GM15510 (cell line): ENCODE results near the gene CAST.

Experiments used
- POLR2A ChIP-seq: IDR thresholded peaks from 3 replicates; pipeline ENCODE4 v1.6.1; 2011; ENCODE audit warnings: borderline replicate concordance; ENCODE audit not compliant: insufficient read length; ENCODE audit errors: extremely low read depth

CAST gene

DNA sequence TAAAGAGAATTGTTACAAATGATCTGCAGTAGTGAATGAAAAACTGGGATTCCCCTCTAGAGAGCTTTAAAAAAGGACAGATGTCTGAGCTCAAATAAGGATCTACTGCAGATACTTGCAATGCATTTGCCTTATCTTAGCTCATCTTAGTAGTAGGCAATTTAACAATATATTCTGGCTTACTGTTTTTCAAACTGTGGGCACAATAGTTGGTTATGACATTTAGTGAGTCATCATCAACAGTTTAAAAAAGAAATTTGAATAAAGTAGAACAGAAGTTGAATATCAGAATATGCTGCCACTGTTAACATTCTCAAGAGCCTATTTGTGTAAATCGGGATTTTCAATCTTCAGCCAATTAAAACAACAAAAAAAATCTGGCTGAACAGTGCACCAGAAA lies 6.7 kb upstream of the CAST start:
- no peak for TF ChIP-seq POLR2A

DNA sequence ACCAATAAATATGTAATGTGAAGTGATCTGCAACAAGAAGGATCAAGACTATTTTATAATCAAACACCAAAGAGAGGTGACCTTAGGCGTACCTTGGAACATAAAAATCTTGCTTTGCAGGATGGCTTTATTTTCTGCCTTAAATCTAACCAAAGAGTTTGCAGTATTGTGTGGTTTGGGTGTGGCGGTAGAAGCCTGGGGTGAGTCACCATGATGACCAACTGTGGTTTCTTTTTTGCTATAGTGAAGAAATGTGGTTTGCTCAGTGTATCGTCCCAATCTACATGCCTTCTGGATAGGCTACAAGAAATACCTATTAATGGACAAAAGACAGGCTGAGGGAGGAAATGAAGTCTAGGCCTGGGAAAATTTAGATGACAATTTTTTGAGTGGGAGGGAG lies 5.1 kb upstream of the CAST start:
- TF ChIP-seq POLR2A, result no peak

DNA sequence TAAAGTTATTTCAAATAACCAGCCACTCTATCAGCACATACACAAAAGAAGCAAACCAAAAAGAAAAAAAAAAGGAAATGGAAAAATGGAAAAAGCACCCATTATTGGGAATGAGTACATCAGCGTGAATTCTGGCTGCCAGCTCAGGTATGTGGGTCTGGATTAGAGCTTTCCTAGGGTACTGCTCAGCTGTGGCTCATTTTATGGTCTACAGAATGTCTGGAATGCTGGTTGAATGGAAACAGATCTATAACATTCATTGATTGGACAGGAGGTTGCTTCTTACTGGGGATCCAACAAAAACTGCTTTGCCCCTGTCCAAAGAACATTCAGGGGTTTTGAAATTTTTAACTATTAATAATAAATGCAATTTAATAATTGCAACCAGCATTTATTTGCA lies 3.9 kb upstream of the CAST start:
- no peak for TF ChIP-seq POLR2A

DNA sequence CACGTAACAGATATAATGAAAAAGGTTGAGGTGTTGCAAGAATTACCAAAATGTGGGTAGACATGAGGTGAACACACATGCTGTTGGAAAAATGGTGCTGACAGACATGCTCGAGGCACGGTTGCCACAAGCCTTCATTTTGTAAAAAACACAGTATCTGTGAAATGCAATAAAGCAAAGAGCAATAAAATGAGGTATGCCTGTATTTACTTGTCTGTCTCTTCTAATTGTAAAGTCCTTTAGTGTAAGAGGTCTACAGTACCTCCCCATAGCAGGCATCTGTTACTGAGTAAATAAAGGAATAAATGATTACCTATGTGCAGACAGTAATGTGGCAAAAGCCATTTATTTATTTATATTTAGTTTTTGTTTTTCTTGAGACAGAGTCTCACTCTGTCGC lies 3.0 kb upstream of the CAST start:
- no peak for TF ChIP-seq POLR2A

DNA sequence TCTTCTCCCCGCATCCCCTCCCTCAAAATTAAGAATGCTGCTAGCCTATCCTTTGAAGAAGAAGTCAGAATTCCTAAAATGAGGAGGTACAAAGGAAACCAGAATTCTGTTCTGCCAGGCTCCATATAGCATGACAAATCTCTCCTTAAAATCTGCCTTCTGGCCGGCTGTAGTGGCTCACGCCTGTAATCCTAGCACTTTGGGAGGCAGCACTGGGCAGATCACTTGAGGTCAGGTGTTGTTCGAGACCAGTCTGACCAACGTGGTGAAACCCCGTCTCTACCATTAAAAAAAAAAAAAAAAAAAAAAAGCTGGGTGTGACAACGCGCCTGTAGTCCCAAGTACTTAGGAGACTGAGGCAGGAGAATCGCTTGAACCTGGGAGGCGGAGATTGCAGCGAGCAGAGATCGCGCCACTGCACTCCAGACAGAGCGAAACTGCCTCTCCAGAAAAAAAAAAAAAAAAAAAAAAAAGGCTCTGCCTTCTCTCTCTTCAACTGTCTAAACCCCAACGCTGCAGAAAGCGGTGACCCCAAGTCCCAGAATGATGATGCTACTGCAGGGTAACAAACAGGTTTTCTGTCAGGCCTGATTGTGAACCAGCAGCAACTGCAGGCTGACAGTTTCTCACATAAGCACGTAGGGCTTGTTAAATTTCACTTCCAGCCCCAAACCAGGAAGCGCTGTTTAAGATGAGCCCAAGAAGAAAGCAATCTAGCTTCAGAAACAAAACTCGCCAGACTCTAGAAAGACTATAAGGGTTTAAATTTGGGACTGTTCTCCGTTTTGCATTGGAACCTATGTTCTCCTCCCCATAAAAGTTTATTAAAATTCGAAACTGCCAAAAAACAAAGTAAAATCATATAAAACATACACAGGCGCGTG lies 963 bp upstream of the CAST start:
- TF ChIP-seq POLR2A, result no peak

GRCh38 chr5:96662725-96663518 lies 746 bp downstream of the CAST start:
- TF ChIP-seq POLR2A, result peak; percentile 48

- TF ChIP-seq POLR2A, result no peak
These were observed 1.4 kb downstream of the CAST start for GRCh38 chr5:96663608-96664007.

DNA sequence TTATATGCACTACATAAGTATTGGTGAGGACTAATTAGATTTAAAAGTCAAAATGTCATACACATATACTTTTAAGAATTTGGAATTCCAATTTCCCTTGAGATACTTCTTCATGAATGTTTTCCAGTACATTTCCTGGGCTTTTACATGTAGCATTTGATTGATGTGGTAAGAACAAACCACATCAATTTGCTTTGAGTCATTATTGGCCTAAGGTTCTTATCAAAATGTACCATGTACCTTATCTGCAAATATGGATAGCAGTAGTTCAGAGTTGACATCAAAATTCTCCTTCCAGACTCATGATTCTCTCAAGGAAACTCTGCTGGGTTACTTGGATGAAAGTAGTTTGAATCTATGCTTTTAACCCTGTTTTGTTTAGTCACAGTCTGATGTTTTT lies 2.5 kb downstream of the CAST start:
- TF ChIP-seq POLR2A, result no peak

DNA sequence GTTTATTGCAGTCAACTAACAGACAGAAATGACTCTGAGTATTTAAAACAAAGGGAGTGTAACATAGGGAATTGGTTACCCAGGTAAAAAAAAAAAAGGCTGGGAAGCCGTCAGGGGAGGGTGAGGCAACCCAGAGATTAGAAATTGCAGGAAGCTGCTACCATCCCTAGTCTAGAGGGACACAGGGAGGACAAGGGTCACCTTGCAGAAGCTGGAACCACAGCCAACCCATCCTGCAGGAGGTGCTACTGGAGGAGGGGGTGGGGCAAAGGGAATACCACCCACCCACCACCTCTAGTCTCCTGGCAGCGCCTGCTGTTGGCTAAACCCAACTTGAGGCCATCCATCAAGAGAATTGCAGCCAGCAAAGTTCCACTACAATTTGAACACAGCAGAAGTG lies 6.5 kb downstream of the CAST start:
- TF ChIP-seq POLR2A, result no peak

GRCh38 chr5:96669909-96670308 lies 7.7 kb downstream of the CAST start:
- no peak for TF ChIP-seq POLR2A

- TF ChIP-seq POLR2A, result no peak
These were observed 9.3 kb downstream of the CAST start for GRCh38 chr5:96671441-96671840.

DNA sequence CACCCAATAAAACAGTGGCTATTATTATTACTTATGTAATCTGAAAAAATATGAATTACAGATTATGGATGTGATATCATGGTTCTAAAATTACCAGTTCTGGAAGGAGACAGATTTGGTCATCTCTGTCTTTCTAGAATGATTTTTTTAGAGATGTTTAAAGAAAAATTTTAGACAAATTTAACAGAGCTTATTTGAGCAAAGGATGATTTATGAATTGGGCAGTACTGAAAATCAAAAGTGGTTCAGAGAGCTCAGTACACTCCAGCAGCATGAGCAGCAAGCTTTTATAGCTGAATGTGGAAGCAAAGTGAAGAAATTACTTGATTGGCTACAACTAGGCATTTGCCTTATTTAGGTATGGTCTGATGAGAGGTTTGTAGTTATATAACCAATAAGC lies 11.0 kb downstream of the CAST start:
- no peak for TF ChIP-seq POLR2A

GRCh38 chr5:96675882-96676281 lies 13.7 kb downstream of the CAST start:
- TF ChIP-seq POLR2A, result no peak

GRCh38 chr5:96677496-96677895 lies 15.3 kb downstream of the CAST start:
- TF ChIP-seq POLR2A, result no peak

GRCh38 chr5:96679293-96679692 lies 17.1 kb downstream of the CAST start:
- no peak for TF ChIP-seq POLR2A

DNA sequence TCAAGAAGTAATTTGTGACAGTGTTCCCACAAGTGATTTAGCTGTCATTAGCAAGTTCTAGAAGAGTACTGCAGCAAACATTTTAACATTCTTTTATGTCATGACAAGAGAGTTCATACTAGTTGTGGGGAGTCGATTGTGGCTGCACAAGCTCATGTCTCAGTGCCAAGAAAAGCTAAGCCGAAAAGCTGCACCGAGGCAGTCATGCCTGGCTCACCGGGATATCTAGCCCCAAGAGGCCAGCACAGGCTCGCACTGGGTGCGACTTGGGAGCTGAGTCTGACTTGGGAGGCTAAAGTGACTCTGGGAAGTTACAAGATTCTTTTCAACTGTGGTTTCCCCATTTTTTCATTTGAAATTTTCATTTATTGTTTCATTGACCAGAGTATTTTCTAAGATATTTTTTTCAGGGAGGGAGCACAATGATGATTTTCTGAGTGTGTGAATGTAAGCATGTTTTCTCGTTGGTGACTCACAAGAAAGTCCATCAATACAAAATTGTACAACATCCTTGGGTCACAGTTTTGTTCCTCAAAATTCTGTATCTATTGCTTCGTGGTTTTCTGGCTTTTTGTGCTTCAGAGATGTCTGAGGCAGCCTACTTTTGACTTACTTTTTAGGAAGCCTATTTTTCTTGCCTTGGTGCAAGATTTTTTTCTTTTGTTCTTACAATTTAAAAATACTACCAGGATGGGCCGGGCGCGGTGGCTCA lies 18.7 kb downstream of the CAST start:
- TF ChIP-seq POLR2A, result no peak

DNA sequence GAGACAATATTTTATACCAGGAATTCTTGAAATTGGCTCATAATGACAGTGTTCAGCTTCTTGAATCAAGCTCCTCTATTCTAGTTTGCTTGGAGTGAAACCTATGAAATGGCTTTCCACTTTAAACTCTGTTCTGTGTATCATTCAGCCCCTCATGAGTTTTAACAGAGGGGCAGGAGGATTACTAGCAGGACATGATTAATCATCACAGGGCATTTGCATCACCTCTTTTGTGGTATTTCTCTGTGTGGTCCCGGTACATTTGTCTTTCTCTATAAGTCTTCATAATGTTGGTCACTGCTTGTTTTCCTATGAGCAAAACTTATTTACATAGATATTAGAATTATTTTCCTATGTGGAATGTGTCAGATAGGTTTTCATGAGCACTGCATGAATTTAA lies 21.2 kb downstream of the CAST start:
- no peak for TF ChIP-seq POLR2A
